Esophagus squamous epithelium (tissue), 5 donors: ENCODE measurements around the gene CALHM6. TPM values are rescaled to one million over a fixed set of nuclear protein-coding genes. Genes with fewer than 3 reads are reported as not detected.
"Not testable (repeated sequence)": the region's sequence is repeated elsewhere in the genome, so short reads cannot be mapped to it uniquely, and the experiment has no call there.

ENCODE experiments used
- DNase-seq: peaks from one replicate; lab custom pipeline; 2025; lab: John Stamatoyannopoulos, UW
- H3K27ac ChIP-seq, 4 donors: fragments of 200-600 bp; sonication (generic); one replicate each; pipeline ENCODE4 v1.5.1; 2016 to 2019; ENCODE audit warnings: mild to moderate bottlenecking in 1 of 4
- H3K27me3 ChIP-seq, 4 donors: fragments of 200-600 bp; sonication (generic); 1 replicate in 3 of 4; 2 replicates in 1 of 4; pipeline versions ENCODE4 v1.5.1 to v1.6.0; 2017 to 2021; ENCODE audit warnings: antibody characterized with exemption in 1 of 4
- H3K36me3 ChIP-seq, 3 donors: fragments of 200-600 bp; sonication (generic); one replicate each; pipeline ENCODE4 v1.5.1; 2016 to 2019
- H3K4me1 ChIP-seq, 3 donors: fragments of 200-600 bp; sonication (generic); one replicate each; pipeline ENCODE4 v1.5.1; 2017 to 2019
- H3K4me3 ChIP-seq, 4 donors: fragments of 200-600 bp; sonication (generic); 1 replicate in 3 of 4; 2 replicates in 1 of 4; pipeline ENCODE4 v1.5.1; 2016 to 2019; ENCODE audit warnings: mild to moderate bottlenecking in 2 of 4, moderate library complexity in 1 of 4
- H3K9me3 ChIP-seq, 3 donors: fragments of 200-600 bp; sonication (generic); one replicate each; pipeline ENCODE4 v1.5.1; 2016 to 2019
- POLR2A ChIP-seq, 4 donors: fragments of 450-650 bp; IDR thresholded peaks; one replicate each; pipeline ENCODE4 v1.6.1; 2017; ENCODE audit warnings: antibody characterized with exemption in 4 of 4, mild to moderate bottlenecking in 4 of 4, moderate library complexity in 3 of 4
- WGBS, 2 donors: methylation state at CpG; one replicate each; pipeline ENCODE4 v1.1.5; 2018; 5-methylcytosine and 5-hydroxymethylcytosine counted together
- intact Hi-C: fragments of 100-400 bp; cut with DNase I; formaldehyde crosslinking; loops from one replicate; pipeline ENCODE4 v1.15.0; 2022
- total RNA-seq, 4 donors: library from RNA; depleted of rRNA; stranded (reverse); fragments of >200 nt; gene quantifications; one replicate each; pipeline ENCODE4 v1.1.0, GENCODE V29; 2016
- TF ChIP-seq, protein P1 (sequence below), 6 experiments: fragments of 450-650 bp in 4 of 6; fragments of 200-600 bp in 2 of 6; sonication (generic) in 2 of 6; IDR thresholded peaks; one replicate each; pipeline ENCODE4 v1.5.1; 2016 to 2019; ENCODE audit warnings: antibody characterized with exemption in 6 of 6, mild to moderate bottlenecking in 4 of 6, moderate library complexity in 4 of 6
- donor health status: DM: yes; HTN: yes; CAD: no.

Gene CALHM6
- total RNA-seq, 4 donors from 2014 or later: 1.4 to 7.8 (median 3.6) TPM

DNA sequence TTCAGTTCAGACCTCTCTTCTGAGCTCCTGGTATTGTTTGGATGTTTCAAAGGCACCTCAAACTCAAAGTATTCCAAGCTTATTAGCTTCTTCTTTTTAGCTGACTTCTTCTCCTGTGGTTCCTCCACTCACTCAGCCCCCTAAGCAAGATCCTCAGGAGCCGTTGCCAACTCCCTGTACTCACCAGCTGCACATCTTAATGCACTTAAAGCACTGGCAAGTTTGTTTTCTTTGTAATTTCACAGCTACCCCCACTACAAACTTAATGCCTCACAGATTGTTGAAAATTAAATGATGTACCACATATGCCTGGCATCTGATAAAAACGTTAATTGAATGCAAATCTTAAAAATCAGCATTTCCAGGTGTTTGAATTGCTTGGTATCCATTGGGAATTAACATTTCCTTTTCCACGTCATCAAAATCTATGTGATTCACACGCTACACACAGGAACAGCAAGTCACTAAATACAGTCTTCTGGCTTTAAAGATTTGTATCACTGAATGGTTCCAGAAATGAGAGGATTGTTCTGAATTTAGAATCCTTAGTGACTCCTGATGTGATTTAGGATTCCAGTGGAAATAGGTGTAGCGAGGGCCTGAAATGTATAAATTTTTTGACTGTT lies 24.5 kb downstream of the CALHM6 start:
- 71% methylated on average over 5 of the region's 5 CpGs for WGBS, 2 donors
- TF ChIP-seq POLR2A (IDR thresholded peaks at IDR 0.05): no peak
- TF ChIP-seq, protein P1, sequence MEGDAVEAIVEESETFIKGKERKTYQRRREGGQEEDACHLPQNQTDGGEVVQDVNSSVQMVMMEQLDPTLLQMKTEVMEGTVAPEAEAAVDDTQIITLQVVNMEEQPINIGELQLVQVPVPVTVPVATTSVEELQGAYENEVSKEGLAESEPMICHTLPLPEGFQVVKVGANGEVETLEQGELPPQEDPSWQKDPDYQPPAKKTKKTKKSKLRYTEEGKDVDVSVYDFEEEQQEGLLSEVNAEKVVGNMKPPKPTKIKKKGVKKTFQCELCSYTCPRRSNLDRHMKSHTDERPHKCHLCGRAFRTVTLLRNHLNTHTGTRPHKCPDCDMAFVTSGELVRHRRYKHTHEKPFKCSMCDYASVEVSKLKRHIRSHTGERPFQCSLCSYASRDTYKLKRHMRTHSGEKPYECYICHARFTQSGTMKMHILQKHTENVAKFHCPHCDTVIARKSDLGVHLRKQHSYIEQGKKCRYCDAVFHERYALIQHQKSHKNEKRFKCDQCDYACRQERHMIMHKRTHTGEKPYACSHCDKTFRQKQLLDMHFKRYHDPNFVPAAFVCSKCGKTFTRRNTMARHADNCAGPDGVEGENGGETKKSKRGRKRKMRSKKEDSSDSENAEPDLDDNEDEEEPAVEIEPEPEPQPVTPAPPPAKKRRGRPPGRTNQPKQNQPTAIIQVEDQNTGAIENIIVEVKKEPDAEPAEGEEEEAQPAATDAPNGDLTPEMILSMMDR (IDR thresholded peaks at IDR 0.05): no peak
- intact Hi-C loops: no loop called here
- H3K4me3 ChIP-seq: no peak overlapping the region
- H3K27me3 ChIP-seq: no peaks in the 10 kb centered on the region
- H3K4me1 ChIP-seq: peaks cover 0 to 11% (median 0%) of the 10 kb centered on the region in 3 donors
- no peak for DNase-seq
- H3K36me3 ChIP-seq: no peaks in the 10 kb centered on the region
- H3K9me3 ChIP-seq: no peaks in the 10 kb centered on the region
- no peak overlapping the region for H3K27ac ChIP-seq

DNA sequence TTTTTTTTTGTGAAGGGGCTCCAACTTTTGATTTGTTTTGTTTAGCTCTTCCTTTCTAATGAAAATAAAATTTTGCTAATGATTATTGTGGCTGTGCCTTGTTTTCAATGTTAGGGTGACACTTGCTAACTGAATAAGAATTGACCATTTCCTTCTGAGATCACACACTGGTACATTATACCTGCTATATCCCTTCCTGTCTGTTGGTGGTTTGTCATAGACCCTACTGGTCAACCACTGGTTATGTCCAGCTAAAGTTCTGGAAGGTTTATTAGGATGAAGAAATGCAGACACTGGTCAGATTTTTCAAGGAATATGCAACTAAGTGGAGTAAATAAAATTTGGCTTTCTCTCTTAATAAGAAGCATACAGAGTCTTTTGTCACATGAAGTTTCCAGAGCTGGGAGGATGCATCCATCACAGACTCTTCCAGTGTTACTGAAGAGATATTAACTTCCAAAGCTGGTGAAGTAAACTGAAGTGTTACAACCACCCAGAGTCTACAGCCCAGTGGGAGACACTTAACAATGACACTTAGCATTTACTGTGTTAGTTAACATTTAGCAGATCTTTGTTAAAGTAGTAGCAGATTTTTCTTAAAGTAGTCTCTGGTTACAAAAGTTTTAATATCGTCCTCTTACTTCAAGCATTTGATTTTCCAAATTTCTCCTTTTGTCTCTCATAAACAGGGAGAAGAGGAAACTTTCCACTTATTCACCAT lies 30.6 kb downstream of the CALHM6 start:
- Histone ChIP-seq H3K27ac (no peak overlapping the region), H3K4me1 (no peaks in the 10 kb centered on the region), H3K9me3 (no peaks in the 10 kb centered on the region), H3K27me3 (no peaks in the 10 kb centered on the region), H3K36me3 (no peaks in the 10 kb centered on the region), H3K4me3 (no peak overlapping the region)
- 74 to 90% methylated on average over 1 of the region's 1 CpG for WGBS, 2 donors
- TF ChIP-seq POLR2A (IDR thresholded peaks at IDR 0.05): no peak
- TF ChIP-seq, protein P1 (IDR thresholded peaks at IDR 0.05): no peak
- intact Hi-C loops: no loop called here
- DNase-seq: no peak

DNA sequence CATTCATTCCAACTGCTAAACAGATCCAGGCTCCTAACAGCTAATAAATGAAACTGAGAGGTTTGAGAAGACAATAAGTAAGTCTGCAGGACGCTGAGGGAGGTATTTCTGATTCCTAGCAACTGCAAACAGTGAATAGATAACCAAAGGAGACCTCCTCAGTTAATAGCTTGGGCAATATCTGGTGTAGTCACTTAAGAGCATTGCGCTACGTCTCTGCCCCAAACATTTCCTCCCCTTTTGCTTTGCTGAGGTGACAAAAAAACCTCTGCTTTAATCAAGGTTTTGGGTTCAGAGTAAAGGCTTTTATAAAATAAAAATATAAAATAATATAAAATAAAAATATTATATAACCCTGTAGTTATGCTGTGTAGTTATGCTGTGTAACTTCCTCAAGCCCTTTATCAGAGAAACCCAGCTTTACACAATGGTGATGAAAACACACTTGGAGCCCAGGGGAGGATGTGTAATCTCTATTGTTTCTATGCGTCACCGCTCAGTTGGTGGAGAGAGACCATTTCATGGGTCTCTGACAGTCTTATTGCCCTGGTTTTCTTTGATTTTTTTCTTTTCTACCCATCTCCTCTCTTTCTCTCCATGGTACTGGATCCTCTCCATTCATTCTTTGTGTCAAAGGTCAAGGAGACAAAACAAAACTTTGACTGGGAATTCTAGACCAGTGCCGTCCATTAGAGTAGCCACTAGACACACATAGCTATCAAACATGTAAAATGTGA lies 31.3 kb downstream of the CALHM6 start:
- DNase-seq: no peak
- 69 to 80% methylated on average over 6 of the region's 6 CpGs for WGBS, 2 donors
- Histone ChIP-seq H3K36me3 (no peaks in the 10 kb centered on the region), H3K4me3 (no peak overlapping the region), H3K27me3 (no peaks in the 10 kb centered on the region), H3K9me3 (no peaks in the 10 kb centered on the region), H3K4me1 (no peaks in the 10 kb centered on the region), H3K27ac (no peak overlapping the region)
- TF ChIP-seq, protein P1 (IDR thresholded peaks at IDR 0.05): no peak
- no peak for TF ChIP-seq POLR2A (IDR thresholded peaks at IDR 0.05)
- intact Hi-C loops: no loop called here

DNA sequence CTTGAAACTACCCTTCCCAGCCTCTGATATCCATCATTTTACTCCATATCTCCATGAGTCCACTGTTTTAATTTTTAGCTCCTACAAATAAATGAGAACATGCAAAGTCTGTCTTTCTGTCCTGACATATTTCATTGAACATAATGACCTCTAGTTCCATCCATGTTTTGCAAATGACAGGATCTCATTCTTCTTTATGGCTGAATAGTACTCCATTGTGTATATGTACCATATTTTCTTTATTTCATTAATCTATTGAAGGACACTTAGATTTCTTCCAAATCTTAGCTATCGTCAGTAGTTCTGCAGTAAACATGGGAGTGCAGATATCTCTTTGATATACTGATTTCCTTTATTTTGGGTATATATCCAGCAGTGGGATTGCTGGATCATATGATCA lies 34.0 kb downstream of the CALHM6 start:
- not testable (repeated sequence) for DNase-seq

DNA sequence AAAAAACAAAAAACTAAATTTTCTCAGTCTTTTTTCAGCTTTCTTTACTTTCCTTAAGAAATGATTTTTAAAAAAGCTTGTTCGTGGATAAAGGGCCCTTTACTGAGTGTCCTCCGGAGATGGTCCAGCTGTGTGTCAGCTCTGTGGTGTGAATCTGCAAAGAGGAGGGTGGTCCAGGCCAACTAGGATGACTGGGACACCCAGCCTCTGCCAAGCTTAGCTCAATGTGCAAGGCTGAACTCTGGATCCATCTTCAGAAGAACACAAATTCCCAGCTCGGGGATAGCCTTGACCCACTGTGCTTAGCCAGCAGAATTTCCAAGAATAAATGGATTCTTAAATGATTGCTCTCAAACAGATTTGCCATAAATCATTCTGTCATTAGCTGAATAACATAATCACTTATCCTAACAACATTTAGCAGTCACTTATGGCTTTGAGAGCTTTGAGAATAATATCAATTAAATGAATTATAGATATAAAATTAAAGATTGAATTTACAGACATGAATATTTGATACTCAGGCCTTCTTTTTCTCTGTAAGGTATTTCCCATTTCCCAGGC lies 36.0 kb downstream of the CALHM6 start:
- no peak for DNase-seq
- Histone ChIP-seq H3K36me3 (no peaks in the 10 kb centered on the region), H3K27ac (no peak overlapping the region), H3K4me1 (peaks cover 0 to 7% (median 0%) of the 10 kb centered on the region in 3 donors), H3K27me3 (no peaks in the 10 kb centered on the region), H3K9me3 (no peaks in the 10 kb centered on the region), H3K4me3 (no peak overlapping the region)
- intact Hi-C loops: no loop called here
- WGBS, 2 donors: 33 to 37% methylated on average over 3 of the region's 3 CpGs
- TF ChIP-seq, protein P1 (IDR thresholded peaks at IDR 0.05): no peak
- no peak for TF ChIP-seq POLR2A (IDR thresholded peaks at IDR 0.05)

More for the DNA sequence above, 34.0 kb downstream of the CALHM6 start:
- H3K27me3 ChIP-seq, H3K9me3 ChIP-seq, H3K27ac ChIP-seq, intact Hi-C loops, H3K36me3 ChIP-seq, H3K4me1 ChIP-seq, H3K4me3 ChIP-seq: not testable (repeated sequence)
- 91 to 100% methylated on average over 1 of the region's 1 CpG for WGBS, 2 donors
